ENCODE results near the gene TPP2.

TPP2 gene

DNA sequence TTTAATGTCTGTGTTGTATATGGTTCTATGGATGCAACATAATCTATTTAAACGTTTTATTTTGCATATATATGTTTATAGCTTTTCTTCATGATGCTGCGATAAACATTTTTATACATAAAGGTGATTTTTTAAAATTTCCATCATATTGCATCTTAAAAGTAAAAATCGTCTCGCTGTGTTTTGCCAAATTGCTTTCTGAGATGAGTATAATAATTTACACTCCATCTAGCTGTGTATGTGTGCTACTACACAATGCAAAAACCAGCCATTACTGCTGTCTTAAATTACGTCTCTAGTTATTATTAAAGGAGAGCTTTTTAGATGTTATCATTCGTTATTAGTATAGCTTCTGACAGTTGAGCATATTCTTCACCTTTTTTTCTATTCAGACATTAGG lies 60.8 kb downstream of the TPP2 start:
- no peak for DNase-seq (ENCODE audit: low read depth)

DNA sequence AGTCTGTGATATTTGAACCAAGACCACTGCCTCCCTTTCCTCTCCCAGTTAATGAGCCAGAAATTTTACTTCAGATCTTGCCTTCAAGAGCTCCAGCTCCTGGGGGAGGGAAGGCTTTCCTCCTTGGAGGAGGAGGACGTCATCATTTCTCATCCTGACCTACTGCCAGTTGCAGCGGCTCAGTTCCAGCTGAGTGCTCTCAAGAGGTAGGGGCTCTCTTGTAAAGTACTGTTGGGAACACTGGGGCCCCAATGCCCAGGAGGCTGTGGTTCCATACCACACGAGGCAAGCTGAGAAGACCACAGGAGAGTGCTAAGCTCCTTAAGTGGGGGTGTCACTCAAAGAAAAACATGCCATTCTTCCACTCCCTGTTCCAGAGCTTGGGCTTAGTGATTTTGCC lies 61.9 kb downstream of the TPP2 start:
- no peak for DNase-seq (ENCODE audit: low read depth)

DNA sequence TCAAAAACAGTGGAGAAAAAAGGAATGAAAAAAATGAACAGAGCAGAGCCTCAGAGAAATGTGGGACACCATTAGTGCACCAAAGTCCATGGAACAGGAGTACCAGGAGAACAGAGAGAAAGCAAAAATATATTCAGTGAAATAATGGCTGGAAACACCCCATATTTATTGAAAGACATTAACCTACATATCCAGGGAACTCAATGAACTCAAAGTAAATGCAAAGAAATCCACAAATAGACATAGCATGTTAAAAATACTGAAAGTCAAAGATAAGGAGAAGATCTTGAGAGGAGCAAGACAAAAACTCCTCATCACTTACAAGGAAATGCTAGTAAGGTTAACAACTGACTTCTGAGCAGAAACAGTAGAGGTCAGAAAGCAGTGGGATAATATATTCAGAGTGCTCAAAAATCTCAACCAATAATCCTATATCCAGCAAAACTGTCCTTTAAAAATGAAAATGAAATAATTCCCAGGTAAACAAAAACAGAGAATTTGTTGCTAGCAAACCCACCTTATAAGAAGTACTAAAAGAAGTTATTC lies 62.5 kb downstream of the TPP2 start:
- no peak for DNase-seq (ENCODE audit: low read depth)

DNA sequence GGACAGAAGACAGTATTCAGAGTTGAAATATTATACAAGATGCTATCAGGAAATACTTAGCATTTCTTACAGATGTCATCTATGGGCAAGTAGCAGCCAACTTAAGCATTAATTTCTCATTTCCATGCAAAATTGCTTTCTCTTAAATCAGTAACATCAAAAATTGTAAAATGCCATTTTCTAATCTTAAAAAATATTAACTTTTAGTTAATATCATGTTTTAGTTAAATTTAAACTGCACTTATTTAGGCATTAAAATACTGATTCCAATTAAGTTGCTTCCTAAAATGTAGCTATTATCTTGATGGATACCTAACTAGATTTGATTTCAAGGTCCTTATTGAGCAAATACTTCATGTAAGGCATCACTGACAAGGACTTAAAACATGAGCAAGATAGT lies 70.2 kb downstream of the TPP2 start:
- DNase-seq (ENCODE audit: low read depth), result no peak

DNA sequence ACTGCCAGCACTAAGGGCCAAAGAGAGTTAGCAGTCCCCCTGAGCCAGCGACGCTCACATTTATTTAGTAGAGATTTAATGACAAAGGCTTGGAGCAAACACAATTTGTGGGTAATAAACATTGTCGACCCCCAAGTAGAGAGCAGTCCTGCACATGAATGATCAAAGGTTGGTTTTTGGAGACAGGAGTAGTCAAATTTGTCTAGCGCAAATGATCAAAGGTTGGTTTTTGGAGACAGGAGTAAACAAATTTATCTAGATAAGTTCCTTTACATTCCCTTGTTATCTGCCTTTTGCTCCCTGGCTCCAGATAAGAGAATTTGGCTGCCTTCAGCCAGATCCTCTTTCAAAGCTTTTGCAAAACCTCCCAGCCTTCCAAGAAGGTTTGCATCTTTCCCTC lies 71.1 kb downstream of the TPP2 start:
- DNase-seq (ENCODE audit: low read depth), result no peak

DNA sequence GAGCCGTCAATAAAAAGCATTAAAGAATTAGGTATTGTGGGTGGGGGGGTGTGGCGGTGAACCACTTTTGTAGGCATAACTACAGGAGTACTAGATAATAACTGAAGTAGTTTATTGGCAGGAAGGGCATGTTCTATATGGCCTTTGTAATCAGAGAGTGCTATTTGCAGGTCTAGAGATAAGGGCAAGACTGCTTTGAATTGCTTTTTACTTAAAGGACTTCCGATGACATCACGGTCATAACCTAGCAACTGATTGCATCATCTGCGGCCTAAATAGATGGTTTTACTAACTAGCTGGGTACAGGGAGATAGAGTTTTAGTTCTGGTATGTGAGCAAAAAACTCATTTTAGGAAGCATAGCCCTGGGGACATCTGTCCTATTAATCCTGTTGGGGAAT lies 73.3 kb downstream of the TPP2 start:
- DNase-seq (ENCODE audit: low read depth), result no peak

DNA sequence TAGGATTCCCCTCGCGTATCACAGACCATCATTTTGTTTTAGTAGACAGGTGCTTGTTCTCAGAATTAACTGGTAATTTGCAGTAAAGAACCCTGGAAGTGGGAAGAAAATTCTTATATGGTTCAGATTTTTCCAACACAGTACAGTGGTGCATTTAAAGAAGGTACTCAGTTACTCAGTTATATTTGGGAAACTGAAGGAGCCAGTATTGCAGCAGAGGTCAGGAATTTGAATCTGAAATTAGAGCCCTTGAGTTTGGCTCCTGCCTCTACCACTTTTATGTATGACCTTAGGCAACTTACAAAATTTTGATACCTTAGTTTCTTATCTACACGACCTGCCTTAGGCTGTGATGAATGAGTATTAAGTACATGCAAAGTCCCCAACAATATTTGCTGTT lies 78.3 kb downstream of the TPP2 start:
- DNase-seq (ENCODE audit: low read depth), result no peak

DNA sequence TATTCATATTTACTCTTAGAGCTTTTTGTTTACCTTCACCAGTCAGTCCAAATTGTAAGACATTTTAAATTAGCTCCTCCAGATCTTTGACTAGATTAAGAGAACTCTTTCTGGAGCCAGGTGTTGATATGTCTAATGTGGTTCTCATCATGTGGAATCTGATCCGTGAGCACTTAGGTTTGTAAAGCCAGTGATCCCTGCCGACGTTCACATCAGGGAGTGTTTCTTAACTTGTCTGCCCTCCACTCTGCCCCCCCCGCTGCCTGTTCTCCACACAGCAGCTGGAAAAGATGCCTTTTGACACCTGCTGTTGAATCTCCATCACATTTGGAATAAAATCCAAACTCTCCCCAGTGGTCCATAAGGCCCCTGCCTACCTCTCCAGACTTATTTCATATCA lies 80.3 kb downstream of the TPP2 start:
- DNase-seq (ENCODE audit: low read depth), result no peak

DNA sequence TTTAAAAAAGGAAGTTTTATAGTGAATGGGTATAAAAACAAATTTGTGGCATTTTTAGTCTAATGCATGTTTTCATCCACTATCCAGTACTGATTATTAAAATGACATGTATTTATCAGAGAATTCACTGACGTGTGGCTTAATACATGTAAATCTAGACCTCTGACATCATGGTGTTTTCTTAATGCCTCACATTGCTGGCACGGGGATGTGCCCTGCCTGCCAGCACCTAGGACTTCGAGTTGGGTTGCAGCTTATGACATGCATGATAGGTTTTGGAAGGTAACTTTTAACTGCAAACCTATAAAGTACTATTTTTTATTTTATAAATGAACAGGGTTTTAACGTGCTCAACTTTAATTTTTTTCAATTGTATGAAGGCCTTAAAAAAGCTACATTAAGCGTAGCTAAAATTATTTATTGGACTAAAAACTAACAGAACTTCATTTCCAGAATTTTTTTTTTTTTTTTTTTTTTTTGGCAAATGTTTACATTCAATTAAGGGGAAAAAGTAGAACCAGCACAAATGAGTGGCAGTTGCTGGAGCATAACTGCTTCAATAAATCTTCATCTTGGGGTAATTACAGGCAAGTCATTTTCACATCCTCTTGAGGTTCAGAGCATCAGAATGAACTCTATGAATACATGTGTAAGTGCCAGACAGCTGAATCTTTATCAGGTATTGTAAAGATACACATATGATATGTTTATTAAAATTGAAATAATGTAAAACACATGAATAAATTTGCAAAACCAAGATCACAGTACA lies 81.7 kb downstream of the TPP2 start:
- no peak for DNase-seq (ENCODE audit: low read depth)

DNA sequence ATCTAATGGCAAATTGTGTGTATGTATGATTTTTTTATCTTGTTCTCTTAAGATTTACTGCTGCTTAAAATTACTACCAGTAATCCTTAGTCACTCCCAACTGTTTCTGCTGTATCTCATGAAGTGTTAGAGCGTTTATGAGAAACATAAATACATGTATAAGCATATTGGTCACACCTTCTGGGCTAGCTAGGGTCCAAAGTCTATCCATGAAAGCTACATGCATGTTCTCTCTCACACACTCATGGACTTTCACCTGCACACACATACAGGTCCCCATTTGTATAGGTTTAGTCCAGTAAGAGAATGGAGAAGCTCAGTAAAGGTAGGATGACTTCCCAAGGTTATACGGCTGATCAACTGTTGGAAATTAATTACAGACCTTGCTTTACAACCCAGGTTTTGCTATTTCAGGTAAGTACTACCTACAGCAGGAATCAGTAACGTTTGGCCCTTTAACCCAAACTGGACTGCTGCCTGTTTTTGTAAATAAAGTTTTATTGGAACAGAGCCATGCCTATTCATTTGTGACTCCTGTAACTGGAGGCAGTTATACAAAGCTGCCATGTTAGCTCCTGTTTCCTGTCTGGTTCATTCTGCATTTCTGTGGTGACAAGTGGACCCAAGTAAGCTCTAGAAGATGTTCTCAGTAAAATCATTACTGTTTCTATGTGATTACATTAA lies 82.8 kb downstream of the TPP2 start:
- no peak for DNase-seq (ENCODE audit: low read depth)

DNA sequence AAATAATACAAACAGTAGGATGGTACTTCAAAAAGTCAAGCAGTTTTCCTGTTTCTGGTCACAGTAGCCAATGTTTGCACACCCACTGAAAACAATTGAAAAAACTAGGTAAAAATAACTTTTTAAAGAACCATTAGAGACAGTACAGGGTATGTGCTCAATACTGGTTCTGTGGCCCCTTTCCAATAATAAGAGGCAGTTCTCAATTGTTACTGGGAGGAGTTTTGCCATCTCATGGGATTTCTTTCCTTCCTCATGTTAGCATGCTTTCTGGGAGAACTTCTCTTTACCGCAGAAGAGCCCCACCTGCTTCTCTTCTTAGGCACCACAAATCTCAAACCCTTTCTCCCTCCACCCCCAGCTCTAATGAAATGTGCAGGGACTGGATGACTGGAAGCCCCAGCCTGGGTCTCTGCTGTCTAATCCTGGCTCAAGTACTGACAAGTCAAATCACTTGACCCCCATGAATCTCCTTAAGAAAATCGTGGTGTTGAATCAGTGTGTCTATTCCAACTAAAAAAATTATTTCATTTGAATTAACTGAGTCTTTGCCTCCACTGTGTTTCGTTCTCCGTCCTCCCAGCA lies 83.4 kb downstream of the TPP2 start:
- no peak for DNase-seq (ENCODE audit: low read depth)

DNA sequence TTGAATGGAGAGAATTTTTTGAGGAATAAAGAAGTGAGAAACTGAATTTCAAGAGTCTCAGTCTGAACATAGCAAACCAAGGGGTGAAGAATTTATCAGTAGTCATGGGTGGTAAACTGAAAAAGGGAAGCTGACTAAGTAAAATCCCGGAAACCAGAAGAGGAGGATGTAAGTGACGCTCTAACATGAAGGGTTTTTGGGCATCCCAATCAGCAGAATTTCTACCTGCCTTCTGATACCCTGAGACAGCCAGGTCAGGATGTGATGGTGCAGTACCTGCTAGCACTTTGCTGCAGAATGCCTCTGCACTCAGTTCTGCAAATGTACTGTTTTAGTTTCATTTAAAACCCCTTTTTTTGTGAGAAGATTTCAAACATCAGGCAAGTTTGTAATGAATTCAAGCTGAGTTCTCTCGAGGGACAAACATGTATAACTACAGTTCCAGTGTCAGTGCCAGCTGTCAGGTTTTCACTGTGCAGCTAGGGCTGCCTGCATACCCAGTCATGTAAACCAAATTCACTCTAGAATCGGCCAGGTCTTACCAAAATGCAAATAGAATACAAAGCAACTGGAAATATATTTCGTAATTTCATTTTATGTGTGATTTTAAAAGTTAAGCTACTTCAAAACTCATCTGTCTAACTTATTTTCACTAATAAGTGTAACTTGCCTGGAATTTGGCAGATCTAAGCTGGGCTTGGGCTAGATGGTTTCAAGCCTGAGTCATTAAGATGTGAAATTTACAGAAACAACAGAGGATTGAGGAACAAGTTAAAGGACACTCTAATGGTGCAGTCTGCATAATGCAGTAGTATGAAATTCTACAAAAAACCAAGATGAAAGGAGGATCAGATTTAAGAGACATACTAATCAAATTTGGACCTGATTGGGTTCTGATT lies 84.3 kb downstream of the TPP2 start:
- DNase-seq (ENCODE audit: low read depth), result no peak

DNA sequence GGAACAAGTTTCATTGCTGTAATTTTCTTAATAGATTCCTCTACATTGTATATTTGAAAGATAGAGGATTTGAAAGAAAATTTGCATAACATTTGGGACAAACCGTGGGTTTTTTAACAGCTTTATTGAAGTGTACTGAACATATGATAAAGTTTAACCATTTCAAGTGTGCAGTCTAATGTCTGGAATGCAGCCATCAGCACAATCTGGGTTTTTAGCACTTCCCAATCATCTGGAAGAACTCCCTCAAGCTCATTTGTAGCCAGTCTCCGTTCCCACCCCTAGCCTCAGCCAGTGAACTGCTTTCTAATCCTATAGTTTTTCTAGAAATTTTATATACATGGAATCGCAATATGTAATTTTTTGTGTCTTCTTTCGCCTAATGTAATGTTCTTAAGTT lies 85.4 kb downstream of the TPP2 start:
- no peak for DNase-seq (ENCODE audit: low read depth)

DNA sequence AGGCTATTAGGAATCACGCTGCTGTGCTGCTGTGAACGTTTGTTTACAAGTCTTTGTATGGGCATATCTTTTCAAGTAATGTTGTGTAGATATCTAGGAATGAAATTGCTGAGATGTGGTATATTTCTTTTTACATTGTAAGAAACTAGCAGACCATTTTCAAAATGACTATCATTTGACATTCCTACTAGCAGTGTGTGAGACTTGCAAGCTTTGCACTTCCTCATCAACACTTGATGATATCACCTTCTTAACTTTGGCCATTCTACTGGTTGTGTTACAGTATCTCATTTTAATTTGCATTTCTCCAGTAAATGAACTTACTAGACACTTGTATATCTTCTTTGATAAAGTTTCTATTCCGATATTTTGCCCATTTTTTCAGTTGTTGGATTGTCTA lies 85.9 kb downstream of the TPP2 start:
- DNase-seq (ENCODE audit: low read depth), result no peak

DNA sequence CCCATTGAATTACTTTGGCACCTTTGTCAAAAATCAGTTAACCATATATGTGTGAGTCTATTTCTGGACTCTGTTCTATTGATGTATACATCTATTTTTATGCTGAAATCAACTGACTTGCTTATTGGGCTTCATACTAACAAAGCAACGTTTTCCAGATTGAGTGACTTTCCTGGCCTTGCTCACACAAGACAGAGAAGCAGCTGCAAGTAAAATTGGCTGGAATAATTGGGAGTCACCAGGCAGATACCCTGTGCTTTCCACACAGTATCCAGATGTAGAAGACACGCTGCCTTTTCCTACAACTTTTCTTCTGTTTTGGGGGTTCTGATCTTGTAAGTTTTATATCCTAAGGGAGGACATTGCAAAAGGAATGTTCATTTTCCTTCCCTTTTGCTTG lies 86.9 kb downstream of the TPP2 start:
- DNase-seq (ENCODE audit: low read depth), result no peak

DNA sequence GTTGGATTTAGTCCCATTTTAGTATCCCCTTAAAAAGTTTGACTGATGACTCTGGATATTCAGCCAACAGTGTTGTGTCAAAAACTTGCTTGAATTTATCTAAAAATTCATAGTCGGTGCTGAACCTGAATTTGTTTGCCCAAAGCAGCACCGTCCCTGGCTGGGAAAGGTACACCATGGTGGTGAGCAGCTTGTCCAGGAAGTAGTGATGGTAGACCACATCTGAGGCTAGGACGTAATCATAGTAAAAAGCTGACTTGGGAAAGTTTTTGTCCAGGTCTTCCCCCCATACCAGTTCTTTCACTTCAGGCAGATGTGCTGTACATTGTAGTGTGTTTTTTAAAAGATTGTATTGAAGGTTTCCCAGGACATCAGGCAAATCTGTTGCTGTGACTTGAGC lies 89.2 kb downstream of the TPP2 start:
- DNase-seq (ENCODE audit: low read depth), result no peak

DNA sequence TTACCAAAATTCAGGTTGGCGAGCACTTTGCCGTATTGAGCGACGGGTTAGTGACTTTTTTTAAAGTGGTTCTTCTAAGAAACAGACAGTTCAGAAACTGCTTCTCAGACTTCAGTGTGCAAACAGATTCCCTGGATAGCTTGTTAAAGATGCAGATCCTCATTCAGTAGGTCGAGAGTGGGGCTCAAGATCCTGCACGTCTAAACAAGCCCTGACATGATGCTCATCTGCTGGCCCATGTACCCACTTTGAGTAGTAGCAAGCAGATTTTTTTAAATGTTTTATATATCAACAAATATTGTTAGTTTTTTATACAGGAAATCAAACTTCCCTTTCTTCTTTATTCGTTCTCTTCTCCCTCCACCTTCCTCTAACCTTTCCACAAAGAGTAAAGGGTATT lies 90.7 kb downstream of the TPP2 start:
- no peak for DNase-seq (ENCODE audit: low read depth)

DNA sequence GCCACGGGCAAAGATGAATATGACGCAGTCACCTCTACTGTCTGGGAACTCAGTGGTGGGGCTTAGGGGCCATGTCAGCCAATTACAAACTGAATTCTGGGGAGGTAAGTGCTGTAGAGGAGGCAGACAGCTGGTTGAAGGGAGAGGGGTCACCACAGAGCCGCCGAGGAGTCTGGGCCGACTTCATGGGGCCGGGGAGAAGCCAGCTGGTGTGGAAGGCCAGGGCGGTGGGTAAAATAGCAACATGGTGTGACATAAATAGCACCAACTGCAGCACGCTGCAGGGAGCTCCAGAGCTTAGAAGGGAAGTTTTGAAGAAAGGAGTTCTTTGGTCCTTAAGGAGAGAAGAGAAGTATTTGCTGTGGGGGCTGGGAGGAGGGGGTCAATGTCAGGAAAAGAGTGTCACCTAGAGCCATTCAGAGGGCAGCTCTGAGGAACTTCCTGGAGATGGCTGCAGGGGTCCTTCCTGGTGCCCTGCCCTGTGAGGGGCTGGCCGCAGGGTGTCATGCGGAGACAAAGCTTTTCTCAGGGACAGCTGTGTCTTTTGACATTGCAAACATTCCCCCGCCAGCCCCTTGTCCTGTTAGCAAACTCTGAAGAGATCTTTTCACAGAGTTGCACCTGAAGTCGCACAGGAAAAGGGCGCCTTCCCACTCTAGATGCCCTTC lies 91.7 kb downstream of the TPP2 start:
- DNase-seq (ENCODE audit: low read depth), result no peak

DNA sequence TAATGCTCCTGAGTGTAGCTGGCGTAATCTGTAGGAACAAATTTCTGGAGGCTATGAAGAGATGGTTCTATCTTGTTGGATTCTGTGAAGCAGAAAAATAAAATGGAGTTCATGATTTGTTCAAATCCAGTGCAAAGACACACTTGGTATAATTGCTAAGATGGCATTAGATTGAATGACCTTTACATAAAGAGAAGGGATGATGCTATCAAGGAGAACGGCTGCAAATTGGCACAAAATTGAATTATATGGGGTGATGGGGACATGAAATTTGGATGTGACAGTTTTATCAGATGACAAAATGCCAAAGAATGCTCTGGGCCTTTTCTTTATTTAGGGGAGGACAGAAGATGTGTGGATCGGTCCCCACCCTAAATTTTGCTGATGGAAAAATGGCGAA lies 94.1 kb downstream of the TPP2 start:
- DNase-seq (ENCODE audit: low read depth), result no peak

DNA sequence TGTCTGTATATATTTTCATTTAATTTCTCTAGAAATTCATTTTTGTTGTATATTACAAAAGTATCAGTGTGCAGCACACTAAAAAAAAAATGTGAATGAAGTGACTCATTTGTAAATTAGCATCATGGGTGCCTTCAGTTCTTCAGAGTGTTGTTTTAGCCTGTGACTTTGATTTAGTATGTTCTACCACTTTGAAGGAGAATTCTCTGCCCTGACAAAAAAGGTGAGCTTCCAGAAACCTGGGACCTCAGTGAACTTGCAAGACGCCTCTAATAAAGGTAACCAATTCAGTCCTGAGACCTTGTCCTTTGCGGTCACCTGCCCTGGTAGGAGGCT lies 95.7 kb downstream of the TPP2 start:
- DNase-seq (ENCODE audit: low read depth), result no peak

DNA sequence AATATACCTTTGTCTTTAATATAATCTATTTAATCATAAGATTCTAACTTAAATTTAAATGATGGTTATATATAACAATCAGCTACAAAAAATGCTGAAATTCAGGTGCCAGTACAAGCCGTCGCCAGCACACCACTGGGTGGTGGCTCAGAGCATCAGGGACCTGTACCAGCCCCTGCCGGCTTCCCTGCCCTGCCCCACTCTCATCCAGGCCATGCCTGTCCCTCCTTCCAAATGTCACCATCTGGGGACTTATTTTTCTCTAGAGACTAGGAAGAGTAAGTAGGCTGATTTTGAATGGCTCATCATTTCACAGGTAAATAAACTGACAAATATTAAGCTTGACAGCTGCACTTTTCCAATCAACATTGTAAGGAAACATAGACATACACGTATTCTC lies 96.5 kb downstream of the TPP2 start:
- DNase-seq (ENCODE audit: low read depth), result no peak

DNA sequence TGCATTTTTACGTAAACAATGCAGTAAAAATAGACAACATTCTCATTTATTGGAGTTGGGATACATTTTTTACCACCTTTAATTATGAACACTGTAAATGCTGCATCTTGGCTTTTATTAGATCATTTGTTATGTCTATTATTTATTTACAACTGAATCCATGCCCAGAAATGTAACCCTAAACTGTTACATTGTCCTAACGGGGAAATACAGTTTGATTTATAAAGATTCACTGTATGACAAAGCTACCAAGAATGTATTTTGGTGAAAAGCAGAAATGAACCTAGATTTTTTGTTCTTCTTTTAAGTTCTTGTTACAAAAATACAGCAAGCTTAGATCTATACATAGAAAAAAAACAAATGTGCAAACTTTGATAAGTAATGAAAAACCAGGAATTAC lies 97.0 kb downstream of the TPP2 start:
- no peak for DNase-seq (ENCODE audit: low read depth)
